HEK293 (cell line): ENCODE results near the gene VSTM2L.
A peak's percentile ranks its signal among the peaks of the same experiment; 100 is the strongest.

Experiments
- CTCF ChIA-PET: fragments of 350-600 bp; formaldehyde crosslinking; extraction: SDS; loops from one replicate; lab custom pipeline; 2021; ENCODE audit warnings: antibody characterized with exemption; lab: Yijun Ruan, JAX
- POLR2A ChIA-PET: fragments of 300-600 bp; formaldehyde crosslinking; extraction: SDS; loops from one replicate; lab custom pipeline; 2020; ENCODE audit warnings: antibody characterized with exemption, inconsistent platforms; lab: Yijun Ruan, JAX
- H3K27ac ChIP-seq: fragments of 200-500 bp; sonication (Bioruptor generic); 2 replicates; pipeline ENCODE4 v1.5.1; 2014; ENCODE audit warnings: low read depth, low read length, control low read depth, inconsistent platforms; ENCODE audit errors: extremely low read depth
- H3K36me3 ChIP-seq, 2 experiments: fragments of 200-500 bp in 1 of 2; sonication (Bioruptor generic) in 1 of 2; 1 replicate in 1 of 2; 2 replicates in 1 of 2; pipeline ENCODE4 v1.5.1; 2014 to 2017; ENCODE audit warnings: inconsistent platforms in 2 of 2, low read length in 2 of 2; ENCODE audit not compliant: control insufficient read depth in 2 of 2, insufficient read depth in 1 of 2
- H3K4me1 ChIP-seq: fragments of 200-500 bp; sonication (Bioruptor generic); 2 replicates; pipeline ENCODE4 v1.5.1; 2014; ENCODE audit warnings: mild to moderate bottlenecking, low read length, inconsistent platforms; ENCODE audit not compliant: control insufficient read depth, insufficient read depth
- H3K4me3 ChIP-seq: 2 replicates; pipeline ENCODE4 v1.5.1; 2011; ENCODE audit warnings: low read depth, mild to moderate bottlenecking, control low read depth, low read length, moderate library complexity
- H3K9me3 ChIP-seq: fragments of 200-500 bp; sonication (Bioruptor generic); 2 replicates; pipeline ENCODE4 v1.5.1; 2014; ENCODE audit warnings: low read depth, low read length, inconsistent platforms; ENCODE audit not compliant: control insufficient read depth, insufficient read depth
- EGR2 ChIP-seq: fragments of 450-650 bp; formaldehyde crosslinking; IDR thresholded peaks from 2 replicates; pipeline ENCODE4 v1.5.1; 2016; ENCODE audit warnings: low read depth, missing biosample characterization, missing genetic modification characterization
- GFI1B ChIP-seq: fragments of 450-650 bp; formaldehyde crosslinking; IDR thresholded peaks from 2 replicates; pipeline ENCODE4 v1.5.1; 2016; ENCODE audit warnings: missing biosample characterization, missing genetic modification characterization
- PATZ1 ChIP-seq: fragments of 450-650 bp; formaldehyde crosslinking; IDR thresholded peaks from 2 replicates; pipeline ENCODE4 v1.5.1; 2016; ENCODE audit warnings: missing biosample characterization, missing genetic modification characterization
- SCRT1 ChIP-seq: fragments of 450-650 bp; formaldehyde crosslinking; IDR thresholded peaks from 2 replicates; pipeline ENCODE4 v1.5.1; 2016; ENCODE audit warnings: missing biosample characterization, missing genetic modification characterization, borderline replicate concordance
- ZBTB10 ChIP-seq: fragments of 450-650 bp; formaldehyde crosslinking; IDR thresholded peaks from 2 replicates; pipeline ENCODE4 v1.5.1; 2016; ENCODE audit warnings: missing biosample characterization, missing genetic modification characterization
- ZBTB48 ChIP-seq: fragments of 450-650 bp; formaldehyde crosslinking; IDR thresholded peaks from 2 replicates; pipeline ENCODE4 v1.5.1; 2016; ENCODE audit warnings: missing biosample characterization, missing genetic modification characterization
- ZNF140 ChIP-seq: fragments of 450-650 bp; formaldehyde crosslinking; IDR thresholded peaks from 2 replicates; pipeline ENCODE4 v1.5.1; 2016; ENCODE audit warnings: missing biosample characterization, missing genetic modification characterization
- ZNF146 ChIP-seq: fragments of 450-650 bp; formaldehyde crosslinking; IDR thresholded peaks from 2 replicates; pipeline ENCODE4 v1.5.1; 2016; ENCODE audit warnings: missing biosample characterization, missing genetic modification characterization
- ZNF18 ChIP-seq: fragments of 450-650 bp; formaldehyde crosslinking; IDR thresholded peaks from 2 replicates; pipeline ENCODE4 v1.5.1; 2016; ENCODE audit warnings: missing biosample characterization, missing genetic modification characterization
- ZNF266 ChIP-seq: fragments of 450-650 bp; formaldehyde crosslinking; IDR thresholded peaks from 2 replicates; pipeline ENCODE4 v1.5.1; 2016; ENCODE audit warnings: missing biosample characterization, missing genetic modification characterization, low read depth
- ZNF354C ChIP-seq: fragments of 450-650 bp; formaldehyde crosslinking; IDR thresholded peaks from 2 replicates; pipeline ENCODE4 v1.5.1; 2016; ENCODE audit warnings: missing biosample characterization, missing genetic modification characterization, low read depth, borderline replicate concordance
- ZNF37A ChIP-seq: fragments of 450-650 bp; IDR thresholded peaks from 2 replicates; pipeline ENCODE4 v1.5.1; 2018; ENCODE audit warnings: missing biosample characterization, missing genetic modification characterization
- ZNF426 ChIP-seq: fragments of 450-650 bp; formaldehyde crosslinking; IDR thresholded peaks from 2 replicates; pipeline ENCODE4 v1.5.1; 2017; ENCODE audit warnings: missing biosample characterization, missing genetic modification characterization, mild to moderate bottlenecking, inconsistent platforms, moderate library complexity
- ZNF514 ChIP-seq: fragments of 450-650 bp; formaldehyde crosslinking; IDR thresholded peaks from 2 replicates; pipeline ENCODE4 v1.5.1; 2016; ENCODE audit warnings: missing biosample characterization, missing genetic modification characterization
- ZNF555 ChIP-seq: fragments of 450-650 bp; formaldehyde crosslinking; conservative IDR thresholded peaks from 2 replicates; pipeline ENCODE4 v1.5.1; 2017; ENCODE audit warnings: missing biosample characterization, mild to moderate bottlenecking, missing genetic modification characterization, inconsistent platforms
- ZNF600 ChIP-seq: fragments of 450-650 bp; formaldehyde crosslinking; IDR thresholded peaks from 2 replicates; pipeline ENCODE4 v1.5.1; 2016; ENCODE audit warnings: missing biosample characterization, missing genetic modification characterization
- TF ChIP-seq, protein P1 (sequence below): fragments of 450-650 bp; formaldehyde crosslinking; IDR thresholded peaks from 2 replicates; pipeline ENCODE4 v1.5.1; 2017; ENCODE audit warnings: missing biosample characterization, mild to moderate bottlenecking, missing genetic modification characterization, moderate library complexity
- TF ChIP-seq, protein P2 (sequence below): fragments of 450-650 bp; formaldehyde crosslinking; IDR thresholded peaks from 2 replicates; pipeline ENCODE4 v1.5.1; 2017; ENCODE audit warnings: missing biosample characterization, missing genetic modification characterization
- TF ChIP-seq, protein P3 (sequence below): fragments of 450-650 bp; formaldehyde crosslinking; IDR thresholded peaks from 2 replicates; pipeline ENCODE4 v1.5.1; 2016; ENCODE audit warnings: missing biosample characterization, missing genetic modification characterization

VSTM2L gene

GRCh38 chr20:37922016-37922415, 19.1 kb downstream of the VSTM2L start:
- Histone ChIP-seq H3K27ac (no peak overlapping the region), H3K4me1 (no peaks in the 10 kb centered on the region), H3K4me3 (no peak overlapping the region), H3K36me3 (no peaks in the 10 kb centered on the region), H3K9me3 (no peaks in the 10 kb centered on the region)
- POLR2A ChIA-PET = no interaction called here
- TF ChIP-seq ZBTB48 (no peak), ZNF266 (tag by site-specific recombination) (no peak), ZNF514 (tag by site-specific recombination) (no peak), ZNF37A (tag by site-specific recombination) (no peak), GFI1B (tag by site-specific recombination) (no peak), ZBTB10 (tag by site-specific recombination) (no peak), EGR2 (tag by site-specific recombination) (no peak), ZNF146 (peak; percentile 80)
- CTCF ChIA-PET = no interaction called here

DNA sequence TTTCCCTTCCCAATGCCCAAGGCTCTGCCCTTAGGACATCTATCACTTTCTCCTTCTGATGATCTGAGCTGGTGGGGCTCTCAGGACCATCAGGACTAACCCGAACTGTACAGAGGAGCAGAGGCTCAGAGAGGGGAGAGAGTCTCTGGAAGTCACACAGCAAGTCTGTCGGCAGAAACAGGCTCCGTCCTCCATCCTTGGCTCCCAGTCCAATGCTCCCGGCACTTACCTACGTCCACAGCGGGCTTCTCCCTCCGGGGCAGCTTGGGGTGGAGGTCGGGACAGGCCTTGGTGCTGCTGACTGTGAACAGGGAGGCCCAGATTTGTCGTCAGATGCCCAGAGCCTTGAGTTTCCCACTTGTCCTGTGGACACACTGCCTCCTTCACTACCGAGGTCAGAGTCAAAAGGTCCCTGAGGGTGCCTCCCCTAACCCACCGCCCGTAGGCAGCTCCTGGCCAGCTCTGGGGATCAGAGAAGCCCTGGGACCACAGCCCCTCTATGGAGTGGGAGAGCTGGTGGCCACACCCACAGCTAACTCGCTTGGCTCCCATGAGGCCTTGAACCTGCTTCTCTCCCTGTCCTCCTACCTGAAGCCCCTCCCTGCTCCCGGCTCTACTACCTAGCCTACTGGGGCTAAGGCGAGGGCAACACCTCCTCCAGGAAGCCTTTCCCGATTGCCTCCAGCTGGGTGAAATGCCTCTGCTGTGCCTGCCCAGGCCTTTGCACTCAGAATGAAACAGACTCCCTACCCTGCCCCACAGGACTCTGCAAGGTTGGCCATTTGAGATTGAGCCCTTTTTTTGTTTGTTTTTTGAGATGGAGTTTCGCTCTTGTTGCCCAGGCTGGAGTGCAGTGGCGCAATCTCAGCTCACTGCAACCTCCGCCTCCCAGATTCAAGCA, 22.6 kb downstream of the VSTM2L start:
- no peaks in the 10 kb centered on the region for H3K4me1 ChIP-seq
- no peaks in the 10 kb centered on the region for H3K9me3 ChIP-seq
- TF ChIP-seq ZNF426 (tag by site-specific recombination) (no peak), ZNF140 (tag by site-specific recombination) (no peak), SCRT1 (tag by site-specific recombination) (no peak), ZNF555 (tag by site-specific recombination) (no peak), ZNF266 (tag by site-specific recombination) (no peak), ZNF354C (tag by site-specific recombination) (no peak), ZNF600 (no peak)
- TF ChIP-seq, protein P1, sequence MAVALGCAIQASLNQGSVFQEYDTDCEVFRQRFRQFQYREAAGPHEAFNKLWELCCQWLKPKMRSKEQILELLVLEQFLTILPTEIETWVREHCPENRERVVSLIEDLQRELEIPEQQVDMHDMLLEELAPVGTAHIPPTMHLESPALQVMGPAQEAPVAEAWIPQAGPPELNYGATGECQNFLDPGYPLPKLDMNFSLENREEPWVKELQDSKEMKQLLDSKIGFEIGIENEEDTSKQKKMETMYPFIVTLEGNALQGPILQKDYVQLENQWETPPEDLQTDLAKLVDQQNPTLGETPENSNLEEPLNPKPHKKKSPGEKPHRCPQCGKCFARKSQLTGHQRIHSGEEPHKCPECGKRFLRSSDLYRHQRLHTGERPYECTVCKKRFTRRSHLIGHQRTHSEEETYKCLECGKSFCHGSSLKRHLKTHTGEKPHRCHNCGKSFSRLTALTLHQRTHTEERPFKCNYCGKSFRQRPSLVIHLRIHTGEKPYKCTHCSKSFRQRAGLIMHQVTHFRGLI (tag by site-specific recombination) = 0 out of 2 replicates have a peak, but pooled peaks have one; percentile 50
- TF ChIP-seq, all 188 proteins: peak for 1
- Histone ChIP-seq H3K27ac (no peak overlapping the region), H3K4me3 (no peak overlapping the region), H3K36me3 (no peaks in the 10 kb centered on the region)
- CTCF ChIA-PET = interaction anchor here (1.2 kb wide), 1 partner anchor 656 kb away, joined by 4 read pairs; no protein-coding TSS in a partner anchor
- POLR2A ChIA-PET = no interaction called here

- CTCF ChIA-PET = no interaction called here
- POLR2A ChIA-PET = no interaction called here
- no peaks in the 10 kb centered on the region for H3K4me1 ChIP-seq
- H3K27ac ChIP-seq = no peak overlapping the region
- H3K4me3 ChIP-seq = no peak overlapping the region
- no peaks in the 10 kb centered on the region for H3K9me3 ChIP-seq
- H3K36me3 ChIP-seq = no peaks in the 10 kb centered on the region
- TF ChIP-seq PATZ1 = no peak
- TF ChIP-seq, protein P2, sequence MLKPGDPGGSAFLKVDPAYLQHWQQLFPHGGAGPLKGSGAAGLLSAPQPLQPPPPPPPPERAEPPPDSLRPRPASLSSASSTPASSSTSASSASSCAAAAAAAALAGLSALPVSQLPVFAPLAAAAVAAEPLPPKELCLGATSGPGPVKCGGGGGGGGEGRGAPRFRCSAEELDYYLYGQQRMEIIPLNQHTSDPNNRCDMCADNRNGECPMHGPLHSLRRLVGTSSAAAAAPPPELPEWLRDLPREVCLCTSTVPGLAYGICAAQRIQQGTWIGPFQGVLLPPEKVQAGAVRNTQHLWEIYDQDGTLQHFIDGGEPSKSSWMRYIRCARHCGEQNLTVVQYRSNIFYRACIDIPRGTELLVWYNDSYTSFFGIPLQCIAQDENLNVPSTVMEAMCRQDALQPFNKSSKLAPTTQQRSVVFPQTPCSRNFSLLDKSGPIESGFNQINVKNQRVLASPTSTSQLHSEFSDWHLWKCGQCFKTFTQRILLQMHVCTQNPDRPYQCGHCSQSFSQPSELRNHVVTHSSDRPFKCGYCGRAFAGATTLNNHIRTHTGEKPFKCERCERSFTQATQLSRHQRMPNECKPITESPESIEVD (tag by site-specific recombination) = no peak
- TF ChIP-seq, protein P3, sequence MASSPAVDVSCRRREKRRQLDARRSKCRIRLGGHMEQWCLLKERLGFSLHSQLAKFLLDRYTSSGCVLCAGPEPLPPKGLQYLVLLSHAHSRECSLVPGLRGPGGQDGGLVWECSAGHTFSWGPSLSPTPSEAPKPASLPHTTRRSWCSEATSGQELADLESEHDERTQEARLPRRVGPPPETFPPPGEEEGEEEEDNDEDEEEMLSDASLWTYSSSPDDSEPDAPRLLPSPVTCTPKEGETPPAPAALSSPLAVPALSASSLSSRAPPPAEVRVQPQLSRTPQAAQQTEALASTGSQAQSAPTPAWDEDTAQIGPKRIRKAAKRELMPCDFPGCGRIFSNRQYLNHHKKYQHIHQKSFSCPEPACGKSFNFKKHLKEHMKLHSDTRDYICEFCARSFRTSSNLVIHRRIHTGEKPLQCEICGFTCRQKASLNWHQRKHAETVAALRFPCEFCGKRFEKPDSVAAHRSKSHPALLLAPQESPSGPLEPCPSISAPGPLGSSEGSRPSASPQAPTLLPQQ (tag by site-specific recombination) = no peak
- TF ChIP-seq ZNF18 (tag by site-specific recombination) = no peak
These were observed 23.7 kb downstream of the VSTM2L start for GRCh38 chr20:37926612-37927011.
